GM21528 (cell line): ENCODE data around the gene NEIL1.
"Not testable (repeated sequence)": the region's sequence is repeated elsewhere in the genome, so short reads cannot be mapped to it uniquely, and the experiment has no call there.

ENCODE experiments used
- ATAC-seq: cut with Tn5 transposase; IDR thresholded peaks from one replicate; pipeline ENCODE4 v1.9.1; 2021; ENCODE audit warnings: mild to moderate bottlenecking, moderate library complexity; ENCODE audit not compliant: unreplicated experiment, low FRiP score

The NEIL1 gene

GRCh38 chr15:75369897-75370581, 23.2 kb downstream of the NEIL1 start:
- no peak for ATAC-seq

GRCh38 chr15:75371486-75371885, 24.6 kb downstream of the NEIL1 start:
- no peak for ATAC-seq

- ATAC-seq = no peak
These were observed 25.3 kb downstream of the NEIL1 start for GRCh38 chr15:75371901-75372688.

GRCh38 chr15:75380773-75381172, 33.9 kb downstream of the NEIL1 start:
- ATAC-seq = no peak

GRCh38 chr15:75383986-75384385, 37.1 kb downstream of the NEIL1 start:
- ATAC-seq = not testable (repeated sequence)

- ATAC-seq = no peak
These were observed 43.0 kb downstream of the NEIL1 start for GRCh38 chr15:75389791-75390382.

GRCh38 chr15:75397494-75397893, 50.7 kb downstream of the NEIL1 start:
- no peak for ATAC-seq

GRCh38 chr15:75403892-75404291, 57.1 kb downstream of the NEIL1 start:
- no peak for ATAC-seq
